ENCODE results near the gene MYRIP.
"Not testable (repeated sequence)": the region's sequence is repeated elsewhere in the genome, so short reads cannot be mapped to it uniquely, and the experiment has no call there.

The MYRIP gene

GRCh38 chr3:39808467-39809180, 785 bp upstream of the MYRIP start:
- DNase-seq (ENCODE audit: low spot score) = peak; percentile 60

DNA sequence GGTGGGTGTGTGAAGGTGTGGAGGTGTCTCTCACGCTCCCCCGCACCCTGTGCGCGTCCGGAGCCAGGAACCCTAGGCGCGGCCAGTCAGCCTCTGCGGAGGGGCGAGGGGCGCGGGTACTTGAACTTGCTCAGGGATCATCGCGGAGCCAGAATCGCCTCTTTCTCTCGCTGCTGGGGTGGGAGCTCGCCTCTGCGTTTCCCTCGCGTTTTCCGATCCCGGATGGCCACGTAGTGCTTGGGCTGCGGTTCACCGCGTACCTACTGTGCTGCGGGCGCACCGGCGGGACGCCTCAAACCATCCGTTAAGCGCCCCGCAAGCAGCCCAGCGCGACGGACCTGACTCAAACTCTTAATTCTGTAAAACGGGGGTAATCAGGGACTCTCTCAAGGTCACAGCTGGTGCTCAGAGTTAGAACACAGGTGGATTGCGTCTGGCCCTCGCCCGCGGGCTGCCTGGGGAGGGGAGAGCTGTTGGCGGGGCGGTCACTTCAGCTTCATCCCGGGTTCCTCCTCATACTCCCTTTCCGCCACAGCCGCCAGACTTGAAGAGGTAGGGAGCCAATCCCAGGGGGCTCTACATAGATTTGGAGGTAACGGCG, 686 bp downstream of the MYRIP start:
- DNase-seq (ENCODE audit: low spot score) = peak; percentile 37

DNA sequence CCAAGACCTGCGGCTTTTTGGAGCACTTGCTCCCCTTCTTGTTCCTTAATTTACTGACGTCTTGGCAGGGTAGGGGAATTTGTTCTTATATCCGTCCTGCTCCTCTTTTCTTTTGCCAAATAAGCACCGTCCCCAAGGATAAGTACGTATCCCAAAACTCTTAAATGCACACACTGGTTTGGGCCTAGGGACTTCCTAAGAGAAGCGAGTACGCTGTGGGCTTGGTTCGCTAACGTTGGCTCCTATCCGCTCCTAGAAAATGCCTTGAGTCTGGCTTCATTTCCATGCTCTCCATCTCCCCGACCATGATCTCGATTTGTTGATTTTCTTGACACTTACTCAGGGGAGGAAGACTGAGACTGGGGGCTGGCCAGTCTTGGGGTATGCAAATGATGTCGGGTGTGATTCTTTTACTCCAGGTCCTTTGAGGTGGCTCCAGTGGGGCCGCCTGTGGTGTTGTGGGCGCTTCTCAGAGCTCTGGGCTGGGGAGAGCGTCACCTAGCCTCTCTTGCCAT, 1.3 kb downstream of the MYRIP start:
- DNase-seq (ENCODE audit: low spot score) = peak; percentile 58

DNA sequence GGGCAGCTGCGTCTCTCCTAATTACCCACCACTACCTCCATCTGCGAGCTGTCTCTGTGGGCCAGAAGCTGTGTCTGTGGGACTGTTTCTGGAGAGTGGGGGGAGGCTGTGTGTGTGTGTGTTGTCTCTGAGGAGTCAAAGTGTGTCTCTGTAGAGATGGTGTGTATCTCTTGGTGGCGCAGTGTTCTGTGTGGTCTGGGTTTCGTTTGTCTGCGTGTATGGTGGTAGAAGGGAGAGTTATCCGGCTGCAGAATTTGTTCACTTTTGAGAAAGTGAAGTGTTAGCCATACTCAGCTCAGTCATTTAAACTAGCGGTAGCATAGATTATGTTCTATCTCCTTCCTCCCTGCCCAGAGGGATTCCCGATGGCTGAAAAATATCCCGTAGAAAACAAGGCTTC, 2.2 kb downstream of the MYRIP start:
- peak; percentile 56 for DNase-seq (ENCODE audit: low spot score)

DNA sequence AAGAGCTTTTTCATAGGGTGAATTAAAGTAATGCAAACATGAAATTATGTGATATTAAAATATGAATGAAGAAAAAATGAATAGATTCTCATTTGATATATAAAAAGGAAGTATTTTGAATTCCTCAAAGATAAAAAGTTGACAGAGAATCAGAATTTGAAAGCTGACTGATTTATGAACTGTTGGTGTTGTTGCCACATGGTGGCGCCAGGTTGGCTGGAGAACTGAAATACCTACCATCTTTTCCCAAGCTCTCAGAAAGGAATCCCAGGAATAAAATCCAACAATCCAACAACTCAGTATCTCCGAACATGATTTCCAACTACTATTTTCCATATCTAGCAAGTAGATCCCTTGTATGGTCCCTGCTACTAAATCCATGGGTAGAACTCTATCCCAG, 3.1 kb downstream of the MYRIP start:
- DNase-seq (ENCODE audit: low spot score) = peak; percentile 53

DNA sequence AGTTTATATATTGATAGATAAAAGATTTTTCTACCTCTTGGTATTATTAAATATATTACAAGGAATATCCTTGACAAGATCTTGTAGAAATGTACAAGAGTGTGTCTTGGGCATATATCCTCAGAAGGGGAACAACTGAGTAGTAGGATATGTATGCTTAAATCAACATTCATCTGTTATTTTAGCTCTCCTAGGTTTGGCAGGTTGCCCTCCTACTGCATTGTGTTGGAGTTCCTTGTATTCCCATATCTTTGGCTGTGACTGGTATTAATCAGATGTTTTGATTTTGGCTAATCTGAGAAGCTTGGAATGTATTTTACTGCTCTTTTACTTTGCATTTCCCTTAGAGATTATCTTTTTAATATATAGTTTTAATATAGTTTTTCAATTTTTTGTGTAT, 4.6 kb downstream of the MYRIP start:
- peak; percentile 51 for DNase-seq (ENCODE audit: low spot score)

DNA sequence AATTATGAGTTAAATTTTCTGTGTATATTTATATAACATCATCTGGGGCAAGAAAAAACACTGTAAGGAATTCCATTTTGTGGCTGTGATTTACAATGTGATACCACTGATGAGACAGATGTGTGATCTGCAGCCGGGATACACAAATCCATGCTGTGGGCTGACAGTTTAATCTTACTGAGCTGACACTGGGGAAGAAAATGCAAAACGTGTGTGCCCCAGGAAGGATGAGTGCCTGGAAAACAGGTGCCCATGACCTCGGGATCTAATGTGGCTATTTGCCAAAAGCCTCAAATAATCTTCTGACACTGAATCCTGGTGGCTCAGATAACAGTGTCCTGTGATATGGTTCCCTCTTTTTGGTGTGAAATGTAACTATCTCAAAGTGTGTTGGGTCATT, 10.5 kb downstream of the MYRIP start:
- DNase-seq (ENCODE audit: low spot score) = no peak

DNA sequence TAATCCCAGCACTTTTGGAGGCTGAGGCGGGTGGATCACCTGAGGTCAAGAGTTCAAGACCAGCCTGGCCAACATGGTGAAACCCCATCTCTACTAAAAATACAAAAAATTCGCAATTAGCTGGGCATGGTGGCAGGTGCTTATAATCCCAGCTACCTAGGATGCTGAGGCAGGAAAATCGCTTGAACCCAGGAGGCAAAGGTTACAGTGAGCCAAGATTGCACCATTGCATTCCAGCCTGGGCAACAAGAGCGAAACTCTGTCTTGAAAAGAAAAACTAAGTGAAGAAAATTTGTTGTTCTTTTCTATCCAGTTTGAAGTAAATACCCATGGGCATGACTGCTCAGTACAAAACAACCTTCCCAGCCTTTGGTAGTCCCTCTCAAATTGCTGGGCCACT, 24.4 kb downstream of the MYRIP start:
- not testable (repeated sequence) for DNase-seq (ENCODE audit: low spot score)

DNA sequence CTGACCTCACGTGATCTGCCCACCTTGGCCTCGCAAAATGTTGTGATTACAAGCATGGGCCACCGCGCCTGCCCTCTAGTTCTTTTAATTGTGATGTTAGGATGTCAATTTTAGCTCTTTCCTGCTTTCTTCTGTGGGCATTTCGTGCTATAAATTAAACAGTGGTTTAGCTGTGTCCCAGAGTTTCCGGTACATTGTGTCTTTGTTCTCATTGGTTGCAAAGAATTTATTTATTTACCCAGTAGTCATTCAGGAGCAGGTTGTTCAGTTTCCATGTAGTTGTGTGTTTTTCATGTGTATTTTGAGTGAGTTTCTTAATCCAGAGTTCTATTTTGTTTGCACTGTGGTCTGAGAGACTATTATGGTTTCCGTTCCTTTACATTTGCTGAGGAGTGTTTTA, 30.1 kb downstream of the MYRIP start:
- no peak for DNase-seq (ENCODE audit: low spot score)

DNA sequence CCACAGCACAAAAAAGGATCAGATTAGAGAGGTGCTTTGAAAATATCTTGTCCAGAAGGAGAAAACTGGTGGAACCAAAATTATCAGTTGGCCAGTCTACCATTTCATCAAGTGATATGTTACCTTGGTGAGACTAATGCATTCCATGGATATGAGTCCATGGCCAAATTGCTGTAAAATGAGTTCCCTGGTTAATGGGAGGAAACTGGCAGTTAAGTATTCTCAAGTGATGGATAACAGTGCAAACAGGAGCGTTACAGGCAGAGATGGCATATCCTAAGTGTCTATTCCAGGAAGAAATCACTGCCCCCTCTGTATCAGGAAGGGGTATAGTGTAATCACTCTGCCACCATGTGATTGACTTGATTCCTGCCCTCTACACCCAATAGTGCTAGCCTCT, 34.0 kb downstream of the MYRIP start:
- no peak for DNase-seq (ENCODE audit: low spot score)

DNA sequence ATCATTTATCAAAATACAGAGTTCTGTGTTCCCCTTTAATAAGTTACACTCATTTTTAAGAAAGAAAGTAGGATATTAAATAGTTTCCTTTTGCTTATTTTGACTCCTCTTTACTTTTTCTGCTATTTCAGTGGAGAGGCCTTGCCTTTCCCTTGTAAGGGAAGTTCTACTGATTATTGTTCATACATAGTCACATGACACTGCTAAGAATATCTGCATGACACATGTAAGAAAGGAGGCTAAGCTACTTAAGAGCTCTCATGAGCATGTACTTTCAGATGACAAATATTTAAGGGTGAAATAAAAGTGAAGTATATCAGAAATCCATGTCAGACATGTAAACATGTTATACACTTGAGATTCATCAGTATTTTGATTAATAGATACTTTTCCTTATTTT, 39.0 kb downstream of the MYRIP start:
- no peak for DNase-seq (ENCODE audit: low spot score)

GRCh38 chr3:39849992-39850715, 40.7 kb downstream of the MYRIP start:
- no peak for DNase-seq (ENCODE audit: low spot score)

- no peak for DNase-seq (ENCODE audit: low spot score)
These were observed 41.3 kb downstream of the MYRIP start for GRCh38 chr3:39850716-39851032.

DNA sequence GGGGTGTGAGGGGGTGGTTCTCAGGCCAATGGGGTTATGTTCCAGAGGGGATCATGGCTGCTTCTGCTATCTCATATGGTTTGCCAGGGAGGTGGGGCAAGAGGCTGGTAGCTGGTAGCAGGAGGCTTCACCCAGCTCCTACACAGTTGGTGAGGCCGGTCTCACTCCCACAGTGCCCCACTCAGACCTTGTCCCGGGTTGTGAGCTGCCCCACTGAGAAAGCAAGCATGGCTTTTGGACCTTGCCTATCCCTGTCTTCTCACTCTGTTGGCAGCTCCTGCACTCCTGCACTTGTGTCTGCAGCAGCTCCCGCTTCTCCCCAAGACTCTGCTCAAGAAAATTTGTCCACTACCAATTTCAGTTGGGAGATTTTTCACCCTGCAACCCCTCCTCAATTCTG, 46.1 kb downstream of the MYRIP start:
- DNase-seq (ENCODE audit: low spot score) = no peak

DNA sequence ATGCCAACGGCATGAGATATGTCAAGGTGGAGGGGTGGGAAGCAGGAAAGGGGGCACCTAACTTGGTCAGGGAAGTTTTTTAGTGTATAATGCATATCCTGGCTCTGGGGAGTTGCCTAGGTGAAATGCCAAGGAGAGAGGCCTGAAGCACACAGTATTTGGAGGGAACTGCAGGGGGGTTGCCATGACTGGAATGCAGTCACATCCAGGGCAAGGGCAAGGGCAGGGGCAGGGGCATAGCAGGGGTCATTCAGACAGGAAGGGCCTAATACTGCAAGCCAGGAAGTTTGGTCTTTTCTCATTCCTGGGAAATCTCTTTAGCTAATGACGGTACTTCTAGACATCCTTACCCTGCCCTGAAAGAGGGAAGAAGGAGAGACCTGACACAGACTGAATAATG, 60.5 kb downstream of the MYRIP start:
- no peak for DNase-seq (ENCODE audit: low spot score)

GRCh38 chr3:39870706-39871105, 61.3 kb downstream of the MYRIP start:
- no peak for DNase-seq (ENCODE audit: low spot score)

DNA sequence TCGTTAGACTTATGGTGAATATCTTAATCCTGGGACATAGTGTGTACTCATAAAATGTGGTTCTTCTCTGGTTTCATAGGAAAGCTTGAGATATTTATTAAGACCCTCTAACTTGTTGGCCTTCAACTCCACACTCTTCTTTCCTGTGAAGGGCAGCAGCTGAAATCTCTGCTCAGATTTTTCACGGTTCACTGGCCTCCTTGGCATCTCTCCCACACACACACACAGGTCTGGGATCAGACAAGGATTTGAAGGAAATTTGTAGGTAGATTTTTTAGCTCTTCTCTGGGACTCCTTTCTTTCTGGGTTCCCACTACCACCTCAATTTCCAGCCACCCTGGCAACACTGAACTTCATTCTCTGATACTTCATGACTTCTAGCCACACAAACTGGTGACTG, 70.2 kb downstream of the MYRIP start:
- DNase-seq (ENCODE audit: low spot score) = peak; percentile 53

DNA sequence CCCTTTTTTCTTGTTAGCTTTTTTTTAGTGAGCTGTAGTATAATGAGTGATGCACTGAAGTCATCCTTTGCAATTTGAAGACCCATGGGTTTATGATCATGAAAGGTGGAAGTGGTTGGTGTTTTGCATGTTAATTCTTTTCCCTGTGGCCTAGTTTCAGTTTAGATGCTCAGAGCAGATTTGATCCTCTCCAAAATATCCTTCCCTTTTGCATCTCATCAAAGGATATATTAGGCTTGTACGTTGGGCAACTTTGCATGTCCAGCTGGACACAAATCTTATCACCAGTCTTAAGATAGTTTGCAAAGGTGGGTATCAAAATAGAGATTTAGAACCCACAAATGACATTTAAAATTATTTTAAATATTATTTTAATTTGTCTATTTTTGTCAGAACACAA, 72.7 kb downstream of the MYRIP start:
- DNase-seq (ENCODE audit: low spot score) = no peak

DNA sequence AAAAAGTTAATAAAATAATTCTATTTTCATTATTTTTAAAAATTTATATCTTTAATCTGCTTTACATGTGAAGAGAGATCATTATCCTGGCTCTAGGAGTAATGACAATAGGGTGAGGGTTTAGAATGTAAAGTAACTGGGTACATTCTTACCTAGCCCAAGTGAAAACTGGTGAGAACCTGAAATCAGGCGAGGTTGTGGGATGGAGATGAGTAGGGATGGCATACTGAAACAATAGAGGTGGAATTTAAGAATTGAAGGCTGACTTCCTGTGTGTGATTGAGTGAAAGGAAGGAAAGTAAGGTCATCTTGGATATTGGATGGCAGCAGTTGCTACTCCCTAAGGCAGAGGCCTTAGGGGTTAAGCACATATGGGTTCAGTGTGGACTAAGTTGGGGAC, 82.7 kb downstream of the MYRIP start:
- no peak for DNase-seq (ENCODE audit: low spot score)

DNA sequence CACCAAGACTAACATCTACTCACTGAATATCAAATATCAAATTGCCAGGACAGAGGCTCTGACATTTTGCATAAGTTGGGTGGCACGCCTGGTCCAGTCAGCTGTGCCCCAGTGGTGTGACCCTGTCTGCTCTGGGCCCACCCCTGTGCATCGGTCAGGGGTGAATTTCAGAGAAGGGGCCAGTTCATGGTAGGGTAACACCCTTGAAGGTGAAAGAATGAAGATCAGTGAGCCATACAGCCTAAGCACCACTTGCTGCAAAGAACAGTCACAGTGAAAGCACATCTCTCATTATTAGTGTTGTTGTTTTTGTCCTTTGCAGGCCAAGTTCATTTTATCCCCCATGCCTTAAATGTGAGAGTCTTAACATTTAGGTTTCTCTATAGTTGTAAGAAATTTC, 86.8 kb downstream of the MYRIP start:
- no peak for DNase-seq (ENCODE audit: low spot score)

DNA sequence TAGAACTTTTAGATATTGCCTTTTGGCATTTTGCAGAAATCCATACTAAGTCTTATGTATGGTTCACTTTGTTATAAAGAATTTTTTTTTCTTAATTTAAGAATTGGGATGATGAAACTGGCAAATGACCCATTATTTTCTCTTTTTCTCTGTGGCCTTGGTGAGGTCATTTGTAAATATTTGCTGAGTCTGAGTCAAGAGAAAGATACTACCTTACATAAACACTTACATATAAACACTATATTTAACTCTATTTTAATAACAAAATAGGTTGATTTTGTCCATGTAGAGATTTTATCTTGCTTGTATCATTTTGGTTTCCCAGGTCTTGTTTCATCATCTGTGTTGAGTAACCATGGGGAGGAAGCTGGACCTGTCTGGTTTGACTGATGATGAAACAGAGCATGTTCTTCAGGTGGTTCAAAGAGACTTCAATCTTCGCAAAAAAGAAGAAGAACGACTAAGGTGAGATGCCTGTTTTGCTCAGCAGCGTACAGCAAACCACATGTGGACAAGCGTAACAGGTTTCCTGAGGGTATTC, 91.1 kb downstream of the MYRIP start:
- DNase-seq (ENCODE audit: low spot score) = no peak

DNA sequence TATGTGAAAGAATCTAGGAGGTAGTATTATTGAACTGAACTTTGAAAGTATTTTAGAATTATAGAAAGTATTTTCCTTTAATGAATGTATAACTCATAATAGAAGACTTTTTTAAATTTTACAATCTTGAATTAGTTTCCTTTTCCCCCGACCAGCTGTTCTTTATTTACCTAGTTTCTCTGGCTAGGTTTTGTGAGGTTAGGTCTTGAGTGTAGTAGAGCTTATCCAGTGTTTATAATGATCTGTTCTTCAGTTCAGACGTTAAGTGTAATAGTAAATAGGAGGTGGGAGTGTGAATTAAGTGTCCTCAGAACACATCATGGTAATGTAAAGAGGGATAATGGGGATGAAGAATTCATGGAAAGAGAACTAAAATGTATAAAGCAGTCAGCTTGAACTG, 93.8 kb downstream of the MYRIP start:
- no peak for DNase-seq (ENCODE audit: low spot score)

GRCh38 chr3:39905788-39906187, 96.4 kb downstream of the MYRIP start:
- DNase-seq (ENCODE audit: low spot score) = no peak
